Measurements from ENCODE around the gene EFCAB11. TPM values are rescaled to one million over a fixed set of nuclear protein-coding genes. Genes with fewer than 3 reads are reported as not detected.

EFCAB11 gene
- total and polyA plus RNA-seq, 4 donors, result 3.4 to 8.8 (median 6.3) TPM

GRCh38 chr14:89953602-89954001, 928 bp downstream of the EFCAB11 start:
- H3K4me1 ChIP-seq (ENCODE audit: control insufficient read depth in 1 of 2, insufficient read depth in 2 of 2, low read length in 2 of 2), result peaks cover 0 to 5% of the 10 kb centered on the region in 2 donors
- peaks cover 0 to 1% of the 10 kb centered on the region in 2 donors for H3K36me3 ChIP-seq (ENCODE audit: control insufficient read depth in 1 of 2, insufficient read depth in 2 of 2, low read length in 1 of 2)
- H3K4me3 ChIP-seq (ENCODE audit: low read length in 2 of 2), result no peak overlapping the region
- H3K27ac ChIP-seq (ENCODE audit: low read depth in 1 of 2, low read length in 2 of 2), result peak overlapping the region in 1 of 2 donors; percentile 19
- DNase-seq (no peak), ATAC-seq (ENCODE audit: low FRiP score) (no peak)
- 48 to 58% methylated on average over 1 of the region's 1 CpG for WGBS, 2 donors
- intact Hi-C loops (cut with DNase I), result no loop called here
- no peaks in the 10 kb centered on the region for H3K27me3 ChIP-seq (ENCODE audit: control insufficient read depth in 1 of 2, insufficient read depth in 2 of 2, low read length in 1 of 2)
- H3K9me3 ChIP-seq (ENCODE audit: control insufficient read depth, low read length), result no peaks in the 10 kb centered on the region

- no peak overlapping the region for H3K27ac ChIP-seq (ENCODE audit: low read depth in 1 of 2, low read length in 2 of 2)
- no peak for ATAC-seq (ENCODE audit: low FRiP score)
- H3K9me3 ChIP-seq (ENCODE audit: control insufficient read depth, low read length), result no peaks in the 10 kb centered on the region
- DNase-seq, result no peak
- peaks cover 0 to 1% of the 10 kb centered on the region in 2 donors for H3K36me3 ChIP-seq (ENCODE audit: control insufficient read depth in 1 of 2, insufficient read depth in 2 of 2, low read length in 1 of 2)
- H3K4me3 ChIP-seq (ENCODE audit: low read length in 2 of 2), result no peak overlapping the region
- intact Hi-C loops (cut with DNase I), result no loop called here
- 86 to 97% methylated on average over 2 of the region's 2 CpGs for WGBS, 2 donors
- H3K27me3 ChIP-seq (ENCODE audit: control insufficient read depth in 1 of 2, insufficient read depth in 2 of 2, low read length in 1 of 2), result no peaks in the 10 kb centered on the region
- peaks cover 0 to 5% of the 10 kb centered on the region in 2 donors for H3K4me1 ChIP-seq (ENCODE audit: control insufficient read depth in 1 of 2, insufficient read depth in 2 of 2, low read length in 2 of 2)
These were observed 2.0 kb downstream of the EFCAB11 start for GRCh38 chr14:89952576-89952975.

DNA sequence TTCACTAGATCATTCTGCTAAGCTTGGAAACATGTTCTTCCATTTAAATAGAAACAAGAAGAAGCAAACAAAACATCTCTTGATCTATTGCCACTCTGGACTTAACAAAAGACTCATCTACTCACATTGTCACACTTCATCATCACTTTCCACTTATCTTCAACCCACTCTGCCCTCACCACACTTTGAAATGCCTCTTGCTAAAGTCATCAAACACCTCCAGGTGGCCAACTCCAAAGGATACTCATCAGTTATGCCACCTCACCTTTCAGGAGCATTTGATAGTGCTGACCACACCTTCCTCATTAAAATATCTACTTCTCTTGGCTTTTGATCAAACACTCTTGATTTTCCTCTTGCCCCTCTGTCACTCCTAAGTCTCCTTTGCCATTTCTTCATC, 7.2 kb downstream of the EFCAB11 start:
- intact Hi-C loops (cut with DNase I), result no loop called here
- H3K36me3 ChIP-seq (ENCODE audit: control insufficient read depth in 1 of 2, insufficient read depth in 2 of 2, low read length in 1 of 2), result peaks cover 0 to 1% of the 10 kb centered on the region in 2 donors
- no peaks in the 10 kb centered on the region for H3K9me3 ChIP-seq (ENCODE audit: control insufficient read depth, low read length)
- ATAC-seq (ENCODE audit: low FRiP score) (no peak), DNase-seq (no peak)
- no peaks in the 10 kb centered on the region for H3K4me1 ChIP-seq (ENCODE audit: control insufficient read depth in 1 of 2, insufficient read depth in 2 of 2, low read length in 2 of 2)
- H3K27me3 ChIP-seq (ENCODE audit: control insufficient read depth in 1 of 2, insufficient read depth in 2 of 2, low read length in 1 of 2), result no peaks in the 10 kb centered on the region
- H3K4me3 ChIP-seq (ENCODE audit: low read length in 2 of 2), result no peak overlapping the region
- H3K27ac ChIP-seq (ENCODE audit: low read depth in 1 of 2, low read length in 2 of 2), result no peak overlapping the region

DNA sequence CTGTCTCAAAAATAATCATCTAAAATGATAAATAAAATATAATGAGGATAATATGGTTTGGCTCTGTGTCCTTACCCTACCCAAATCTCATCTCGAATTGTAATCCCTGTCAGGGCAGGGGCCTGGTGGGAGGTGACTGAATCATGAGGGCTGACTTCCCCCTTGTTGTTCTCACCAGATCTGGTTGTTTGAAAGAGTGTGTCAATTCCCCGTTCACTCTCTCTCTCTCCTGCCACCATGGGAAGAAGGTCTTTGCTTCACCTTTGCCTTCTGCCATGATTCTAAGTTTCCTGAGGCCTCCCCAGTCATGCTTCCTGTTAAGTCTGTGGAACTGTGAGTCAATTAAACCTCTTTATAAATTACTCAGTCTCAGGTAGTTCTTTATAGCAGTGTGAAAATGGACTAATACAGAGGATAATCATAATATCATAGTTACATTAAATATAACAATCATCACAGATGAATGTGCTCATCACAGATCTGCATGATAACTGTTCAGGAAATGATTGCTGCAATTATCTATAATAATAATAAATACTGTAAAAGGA, 12.6 kb downstream of the EFCAB11 start:
- H3K36me3 ChIP-seq (ENCODE audit: control insufficient read depth in 1 of 2, insufficient read depth in 2 of 2, low read length in 1 of 2), result no peaks in the 10 kb centered on the region
- H3K27me3 ChIP-seq (ENCODE audit: control insufficient read depth in 1 of 2, insufficient read depth in 2 of 2, low read length in 1 of 2), result no peaks in the 10 kb centered on the region
- H3K27ac ChIP-seq (ENCODE audit: low read depth in 1 of 2, low read length in 2 of 2), result no peak overlapping the region
- intact Hi-C loops (cut with DNase I), result no loop called here
- H3K4me3 ChIP-seq (ENCODE audit: low read length in 2 of 2), result no peak overlapping the region
- no peaks in the 10 kb centered on the region for H3K4me1 ChIP-seq (ENCODE audit: control insufficient read depth in 1 of 2, insufficient read depth in 2 of 2, low read length in 2 of 2)
- no peaks in the 10 kb centered on the region for H3K9me3 ChIP-seq (ENCODE audit: control insufficient read depth, low read length)
- 80 to 87% methylated on average over 2 of the region's 2 CpGs for WGBS, 2 donors
- DNase-seq (no peak), ATAC-seq (ENCODE audit: low FRiP score) (no peak)

GRCh38 chr14:89936654-89937185, 17.8 kb downstream of the EFCAB11 start:
- DNase-seq (no peak), ATAC-seq (ENCODE audit: low FRiP score) (no peak)
- no peak overlapping the region for H3K4me3 ChIP-seq (ENCODE audit: low read length in 2 of 2)
- H3K9me3 ChIP-seq (ENCODE audit: control insufficient read depth, low read length), result no peaks in the 10 kb centered on the region
- WGBS, 2 donors, result 47 to 68% methylated on average over 3 of the region's 3 CpGs
- intact Hi-C loops (cut with DNase I), result no loop called here
- H3K36me3 ChIP-seq (ENCODE audit: control insufficient read depth in 1 of 2, insufficient read depth in 2 of 2, low read length in 1 of 2), result no peaks in the 10 kb centered on the region
- no peaks in the 10 kb centered on the region for H3K27me3 ChIP-seq (ENCODE audit: control insufficient read depth in 1 of 2, insufficient read depth in 2 of 2, low read length in 1 of 2)
- H3K4me1 ChIP-seq (ENCODE audit: control insufficient read depth in 1 of 2, insufficient read depth in 2 of 2, low read length in 2 of 2), result no peaks in the 10 kb centered on the region
- no peak overlapping the region for H3K27ac ChIP-seq (ENCODE audit: low read depth in 1 of 2, low read length in 2 of 2)

DNA sequence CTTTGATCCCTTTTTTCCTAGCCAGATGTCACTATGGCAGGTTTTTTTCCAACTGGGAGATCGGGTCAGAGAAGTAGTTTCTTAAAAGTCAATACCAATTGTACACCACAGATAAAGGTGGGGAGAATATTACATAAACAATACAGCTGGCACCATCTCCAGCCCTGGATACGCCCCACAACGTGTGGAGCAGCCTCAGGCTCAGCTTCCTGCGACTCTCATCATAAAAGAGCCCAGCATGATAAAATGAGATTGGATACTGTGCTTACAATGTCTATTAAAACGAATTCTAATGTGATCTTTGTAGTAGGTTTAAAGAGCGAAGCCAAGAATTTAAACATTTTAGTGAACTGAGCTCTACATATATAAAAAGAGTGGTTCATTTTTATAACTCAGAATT, 21.5 kb downstream of the EFCAB11 start:
- Histone ChIP-seq H3K4me3 (ENCODE audit: low read length in 2 of 2) (no peak overlapping the region), H3K27me3 (ENCODE audit: control insufficient read depth in 1 of 2, insufficient read depth in 2 of 2, low read length in 1 of 2) (no peaks in the 10 kb centered on the region), H3K9me3 (ENCODE audit: control insufficient read depth, low read length) (no peaks in the 10 kb centered on the region), H3K36me3 (ENCODE audit: control insufficient read depth in 1 of 2, insufficient read depth in 2 of 2, low read length in 1 of 2) (peaks cover 3 to 4% of the 10 kb centered on the region in 2 donors), H3K4me1 (ENCODE audit: control insufficient read depth in 1 of 2, insufficient read depth in 2 of 2, low read length in 2 of 2) (no peaks in the 10 kb centered on the region), H3K27ac (ENCODE audit: low read depth in 1 of 2, low read length in 2 of 2) (no peak overlapping the region)
- 45% methylated on average over 6 of the region's 6 CpGs for WGBS, 2 donors
- intact Hi-C loops (cut with DNase I), result no loop called here
- no peak for DNase-seq
- ATAC-seq (ENCODE audit: low FRiP score), result no peak

DNA sequence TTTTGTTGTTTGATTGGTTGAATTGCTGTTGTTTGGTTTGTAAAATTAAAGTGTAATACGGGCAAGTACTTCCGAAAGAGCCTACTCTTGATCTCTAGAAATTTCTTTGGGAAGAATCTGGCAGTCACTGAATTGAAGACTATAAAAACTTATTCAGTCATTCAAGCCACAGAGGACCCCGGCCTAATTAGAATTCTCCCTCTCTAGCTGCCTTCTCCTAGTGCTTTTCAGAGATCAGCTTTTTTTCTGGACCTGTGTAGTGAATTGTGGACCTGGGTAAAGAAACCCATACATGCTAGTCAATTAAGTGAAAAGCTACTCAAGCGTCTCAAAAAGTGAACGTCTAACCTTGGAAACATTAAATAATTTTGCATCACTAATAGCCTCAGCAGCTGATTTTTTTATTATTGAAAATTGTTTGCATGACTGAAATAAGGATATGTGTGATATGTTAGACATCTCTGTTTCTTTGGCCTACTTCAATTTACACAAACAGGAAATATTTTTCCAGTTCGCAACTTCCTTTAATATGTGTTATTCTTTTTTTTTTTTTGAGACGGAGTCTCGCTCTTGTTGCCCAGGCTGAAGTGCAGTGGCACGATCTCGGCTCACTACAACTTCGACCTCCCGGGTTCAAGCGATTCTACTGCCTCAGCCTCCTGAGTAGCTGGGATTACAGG, 27.2 kb downstream of the EFCAB11 start:
- H3K36me3 ChIP-seq (ENCODE audit: control insufficient read depth in 1 of 2, insufficient read depth in 2 of 2, low read length in 1 of 2), result peaks cover 3 to 4% of the 10 kb centered on the region in 2 donors
- intact Hi-C loops (cut with DNase I), result no loop called here
- peaks cover 0 to 3% of the 10 kb centered on the region in 2 donors for H3K4me1 ChIP-seq (ENCODE audit: control insufficient read depth in 1 of 2, insufficient read depth in 2 of 2, low read length in 2 of 2)
- DNase-seq (no peak), ATAC-seq (ENCODE audit: low FRiP score) (no peak)
- H3K27me3 ChIP-seq (ENCODE audit: control insufficient read depth in 1 of 2, insufficient read depth in 2 of 2, low read length in 1 of 2), result no peaks in the 10 kb centered on the region
- H3K9me3 ChIP-seq (ENCODE audit: control insufficient read depth, low read length), result no peaks in the 10 kb centered on the region
- WGBS, 2 donors, result 69 to 79% methylated on average over 13 of the region's 13 CpGs
- H3K27ac ChIP-seq (ENCODE audit: low read depth in 1 of 2, low read length in 2 of 2), result no peak overlapping the region
- no peak overlapping the region for H3K4me3 ChIP-seq (ENCODE audit: low read length in 2 of 2)

DNA sequence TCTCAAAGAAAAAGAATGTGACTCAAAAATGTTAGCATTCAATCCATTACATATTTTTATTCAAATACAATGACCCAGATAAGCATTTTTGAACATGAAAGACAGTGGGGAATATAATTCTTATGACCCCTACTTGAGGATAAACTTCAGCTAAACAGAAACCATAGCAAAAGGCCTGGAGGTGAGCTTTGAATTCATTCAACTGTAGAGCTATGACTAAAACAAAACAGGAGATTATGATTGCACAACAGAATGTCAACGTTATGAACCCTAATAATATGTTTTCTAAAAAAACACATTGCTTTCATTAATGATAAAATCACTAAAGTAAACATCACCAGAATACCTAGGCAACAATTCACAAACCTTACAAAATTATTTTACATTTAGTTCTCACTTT, 27.8 kb downstream of the EFCAB11 start:
- Histone ChIP-seq H3K27me3 (ENCODE audit: control insufficient read depth in 1 of 2, insufficient read depth in 2 of 2, low read length in 1 of 2) (no peaks in the 10 kb centered on the region), H3K27ac (ENCODE audit: low read depth in 1 of 2, low read length in 2 of 2) (no peak overlapping the region), H3K4me3 (ENCODE audit: low read length in 2 of 2) (no peak overlapping the region), H3K36me3 (ENCODE audit: control insufficient read depth in 1 of 2, insufficient read depth in 2 of 2, low read length in 1 of 2) (peaks cover 3 to 4% of the 10 kb centered on the region in 2 donors), H3K9me3 (ENCODE audit: control insufficient read depth, low read length) (no peaks in the 10 kb centered on the region), H3K4me1 (ENCODE audit: control insufficient read depth in 1 of 2, insufficient read depth in 2 of 2, low read length in 2 of 2) (peaks cover 0 to 3% of the 10 kb centered on the region in 2 donors)
- intact Hi-C loops (cut with DNase I), result no loop called here
- 0 to 2% methylated on average over 1 of the region's 1 CpG for WGBS, 2 donors
- no peak for DNase-seq
- no peak for ATAC-seq (ENCODE audit: low FRiP score)

- peaks cover 0 to 3% of the 10 kb centered on the region in 2 donors for H3K4me1 ChIP-seq (ENCODE audit: control insufficient read depth in 1 of 2, insufficient read depth in 2 of 2, low read length in 2 of 2)
- peak overlapping the region in 1 of 2 donors; percentile 36 for H3K27ac ChIP-seq (ENCODE audit: low read depth in 1 of 2, low read length in 2 of 2)
- no peaks in the 10 kb centered on the region for H3K27me3 ChIP-seq (ENCODE audit: control insufficient read depth in 1 of 2, insufficient read depth in 2 of 2, low read length in 1 of 2)
- no peaks in the 10 kb centered on the region for H3K36me3 ChIP-seq (ENCODE audit: control insufficient read depth in 1 of 2, insufficient read depth in 2 of 2, low read length in 1 of 2)
- no peaks in the 10 kb centered on the region for H3K9me3 ChIP-seq (ENCODE audit: control insufficient read depth, low read length)
- DNase-seq (no peak), ATAC-seq (ENCODE audit: low FRiP score) (no peak)
- intact Hi-C loops (cut with DNase I), result no loop called here
- H3K4me3 ChIP-seq (ENCODE audit: low read length in 2 of 2), result no peak overlapping the region
- WGBS, 2 donors, result 24 to 32% methylated on average over 4 of the region's 4 CpGs
These were observed 30.3 kb downstream of the EFCAB11 start for GRCh38 chr14:89924268-89924667.
